Subcutaneous preadipocyte (primary cell): ENCODE measurements around the gene CD55. TPM values are rescaled to one million over a fixed set of nuclear protein-coding genes. Genes with fewer than 3 reads are reported as not detected.

Source experiments
- total RNA-seq: library from RNA; depleted of rRNA; stranded (reverse); fragments of >200 nt; gene quantifications from 2 replicates; pipeline ENCODE4 v1.2.3, GENCODE V29; 2012

CD55 gene, protein sequence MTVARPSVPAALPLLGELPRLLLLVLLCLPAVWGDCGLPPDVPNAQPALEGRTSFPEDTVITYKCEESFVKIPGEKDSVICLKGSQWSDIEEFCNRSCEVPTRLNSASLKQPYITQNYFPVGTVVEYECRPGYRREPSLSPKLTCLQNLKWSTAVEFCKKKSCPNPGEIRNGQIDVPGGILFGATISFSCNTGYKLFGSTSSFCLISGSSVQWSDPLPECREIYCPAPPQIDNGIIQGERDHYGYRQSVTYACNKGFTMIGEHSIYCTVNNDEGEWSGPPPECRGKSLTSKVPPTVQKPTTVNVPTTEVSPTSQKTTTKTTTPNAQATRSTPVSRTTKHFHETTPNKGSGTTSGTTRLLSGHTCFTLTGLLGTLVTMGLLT
- 33.8 and 50.4 TPM in 2 replicates for total RNA-seq

DNA sequence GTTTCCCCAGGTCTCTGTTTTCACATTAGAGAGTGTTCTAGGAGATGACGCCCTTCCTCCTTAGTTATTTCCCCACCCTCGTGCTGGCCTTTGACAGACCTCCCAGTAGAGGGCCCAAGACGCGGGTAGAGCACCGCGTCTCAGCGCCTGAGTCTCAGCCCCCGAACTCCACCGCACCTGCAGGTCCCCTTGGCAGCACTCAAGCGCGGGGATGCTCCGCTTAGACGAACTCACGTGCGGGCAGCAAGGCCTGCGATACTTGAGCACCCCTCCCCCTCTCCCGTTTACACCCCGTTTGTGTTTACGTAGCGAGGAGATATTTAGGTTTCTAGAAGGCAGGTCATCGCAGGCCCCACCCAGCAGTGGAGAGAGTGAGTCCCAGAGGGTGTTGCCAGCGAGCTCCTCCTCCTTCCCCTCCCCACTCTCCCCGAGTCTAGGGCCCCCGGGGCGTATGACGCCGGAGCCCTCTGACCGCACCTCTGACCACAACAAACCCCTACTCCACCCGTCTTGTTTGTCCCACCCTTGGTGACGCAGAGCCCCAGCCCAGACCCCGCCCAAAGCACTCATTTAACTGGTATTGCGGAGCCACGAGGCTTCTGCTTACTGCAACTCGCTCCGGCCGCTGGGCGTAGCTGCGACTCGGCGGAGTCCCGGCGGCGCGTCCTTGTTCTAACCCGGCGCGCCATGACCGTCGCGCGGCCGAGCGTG, at the start of gene CD55:
Gene CD55, plus strand, starts transcription at position 600 of the 711 bp plus-strand sequence. Its CDS starts 88 bp downstream, at position 688.

Other genes starting within 250 kb of the CD55 start
- not detected in 2 replicates for gene C4BPB, start 232.8 kb upstream of the CD55 start, total RNA-seq
- not detected in 2 replicates for gene C4BPA, start 217.4 kb upstream of the CD55 start, total RNA-seq
- not detected in 2 replicates for gene CR2, start 132.7 kb downstream of the CD55 start, total RNA-seq
- gene CR1, start 174.5 kb downstream of the CD55 start, total RNA-seq = not detected in 2 replicates